GM12878 (cell line): ENCODE data around the gene COX15. TPM values are rescaled to one million over a fixed set of nuclear protein-coding genes. Genes with fewer than 3 reads are reported as not detected.

Experiments used
- ATAC-seq: fragments of 200-7000 bp; cut with Tn5 transposase; 3 replicates; pipeline ENCODE4 v1.9.1; 2020; ENCODE audit warnings: mild to moderate bottlenecking, moderate library complexity
- BruUV-seq: library from RNA; stranded (reverse); fragments of 400-500 nt; replicated peaks from 2 replicates; lab custom pipeline; 2021; lab: Mats Ljungman, UMichigan
- CTCF ChIA-PET: fragments of 300-600 bp; sonication (Branson Sonifier 250); formaldehyde crosslinking; extraction: SDS; loops from one replicate; lab custom pipeline; 2021; ENCODE audit warnings: inconsistent platforms; lab: Yijun Ruan, JAX
- POLR2A ChIA-PET: fragments of 350-600 bp; formaldehyde crosslinking; extraction: SDS; loops from one replicate; lab custom pipeline; 2021; ENCODE audit warnings: inconsistent platforms; lab: Charles Lee
- RAD21 ChIA-PET: fragments of 300-600 bp; sonication (Branson Sonifier 250); formaldehyde crosslinking; loops from one replicate; lab custom pipeline; 2023; ENCODE audit warnings: antibody characterized with exemption; ENCODE audit not compliant: unreplicated experiment; lab: Charles Lee
- SMC1A ChIA-PET: fragments of 300-600 bp; sonication (Branson Sonifier 250); formaldehyde crosslinking; loops from one replicate; lab custom pipeline; 2023; ENCODE audit not compliant: unreplicated experiment, uncharacterized antibody; lab: Charles Lee
- DNase-seq: peaks from one replicate; pipeline ENCODE4 v3.0.0-alpha.2; 2011; ENCODE audit warnings: low read depth, low spot score
- FAIRE-seq: peaks from 3 replicates; lab custom pipeline; 2011; peaks lifted over from hg19 to GRCh38; lab: Jason Lieb, UNC
- H2AFZ ChIP-seq: 2 replicates; pipeline ENCODE4 v1.6.0; 2011; ENCODE audit warnings: low read depth, low read length, control low read depth; ENCODE audit not compliant: control insufficient read depth
- H3K27ac ChIP-seq: 2 replicates; pipeline ENCODE4 v1.5.1; 2011; ENCODE audit warnings: control low read depth; ENCODE audit not compliant: control insufficient read depth, insufficient read depth
- H3K27me3 ChIP-seq, 2 experiments: replicated peaks in 1 of 2; 2 replicates each; pipeline versions ENCODE4 v1.6.0 to v1.6.1; 2011; ENCODE audit warnings: low read length in 1 of 2; ENCODE audit not compliant: control insufficient read depth in 2 of 2, insufficient read depth in 2 of 2
- H3K36me3 ChIP-seq, 2 experiments: 2 replicates each; pipeline ENCODE4 v1.5.1; 2011; ENCODE audit warnings: low read length in 1 of 2; ENCODE audit not compliant: control insufficient read depth in 2 of 2, insufficient read depth in 2 of 2
- H3K4me1 ChIP-seq: 2 replicates; pipeline ENCODE4 v1.6.1; 2011; ENCODE audit warnings: mild to moderate bottlenecking, low read length, moderate library complexity, mixed read lengths; ENCODE audit not compliant: control insufficient read depth, insufficient read depth
- H3K4me2 ChIP-seq: 2 replicates; pipeline ENCODE4 v1.6.0; 2011; ENCODE audit warnings: control low read depth; ENCODE audit not compliant: control insufficient read depth, insufficient read depth
- H3K4me3 ChIP-seq: fragments of 200-600 bp; sonication (generic); 2 replicates; pipeline ENCODE4 v1.5.1; 2016
- H3K79me2 ChIP-seq: 2 replicates; pipeline ENCODE4 v1.6.0; 2011; ENCODE audit warnings: low read length; ENCODE audit not compliant: control insufficient read depth, insufficient read depth
- H3K9ac ChIP-seq: 2 replicates; pipeline ENCODE4 v1.8.0; 2011; ENCODE audit warnings: low read length, control low read depth, mixed read lengths; ENCODE audit not compliant: control insufficient read depth, insufficient read depth
- H3K9me3 ChIP-seq: replicated peaks from 3 replicates; pipeline ENCODE4 v1.5.1; 2011; ENCODE audit warnings: mild to moderate bottlenecking, low read length; ENCODE audit not compliant: control insufficient read depth, insufficient read depth
- H4K20me1 ChIP-seq: 2 replicates; pipeline ENCODE4 v1.6.0; 2011; ENCODE audit not compliant: control insufficient read depth, insufficient read depth
- BRCA1 ChIP-seq: IDR thresholded peaks from 2 replicates; pipeline ENCODE4 v1.6.1; 2011; ENCODE audit warnings: low read depth, low read length, improper control_type of control experiment
- CBX3 ChIP-seq: fragments of 200-600 bp; sonication (generic); IDR thresholded peaks from 2 replicates; pipeline ENCODE4 v1.6.1; 2016; ENCODE audit warnings: low read depth, borderline replicate concordance
- CHD1 ChIP-seq: IDR thresholded peaks from 2 replicates; pipeline ENCODE4 v1.6.1; 2012; ENCODE audit warnings: low read depth, low read length, improper control_type of control experiment
- DPF2 ChIP-seq: fragments of 450-650 bp; IDR thresholded peaks from 2 replicates; pipeline ENCODE4 v1.6.1; 2017; ENCODE audit warnings: mild to moderate bottlenecking
- FOXK2 ChIP-seq: fragments of 450-650 bp; IDR thresholded peaks from 2 replicates; pipeline ENCODE4 v1.6.1; 2017; ENCODE audit warnings: mild to moderate bottlenecking, moderate library complexity
- HDAC6 ChIP-seq: fragments of 200-600 bp; sonication (generic); IDR thresholded peaks from one replicate; pipeline ENCODE4 v1.8.0; 2017; ENCODE audit warnings: antibody characterized with exemption; ENCODE audit not compliant: unreplicated experiment
- HDGF ChIP-seq: fragments of 450-650 bp; IDR thresholded peaks from 2 replicates; pipeline ENCODE4 v1.6.1; 2016; ENCODE audit warnings: antibody characterized with exemption
- JUNB ChIP-seq: IDR thresholded peaks from 2 replicates; pipeline ENCODE4 v1.6.1; 2016; ENCODE audit warnings: antibody characterized with exemption, mild to moderate bottlenecking
- MEF2A ChIP-seq: IDR thresholded peaks from 2 replicates; pipeline ENCODE4 v1.6.1; 2011; ENCODE audit warnings: low read depth, mild to moderate bottlenecking, low read length, moderate library complexity; ENCODE audit not compliant: insufficient read depth
- MYB ChIP-seq: fragments of 150-350 bp; IDR thresholded peaks from 2 replicates; pipeline ENCODE4 v1.6.1; 2014; ENCODE audit warnings: mild to moderate bottlenecking, low read depth, low read length, borderline replicate concordance
- NBN ChIP-seq: fragments of 450-650 bp; IDR thresholded peaks from 2 replicates; pipeline ENCODE4 v1.6.1; 2016
- NFXL1 ChIP-seq: fragments of 450-650 bp; IDR thresholded peaks from 2 replicates; pipeline ENCODE4 v1.6.1; 2017; ENCODE audit warnings: antibody characterized with exemption, mild to moderate bottlenecking, borderline replicate concordance
- PBX3 ChIP-seq: IDR thresholded peaks from 2 replicates; pipeline ENCODE4 v1.6.1; 2011; ENCODE audit warnings: mild to moderate bottlenecking, low read depth, low read length, moderate library complexity; ENCODE audit not compliant: insufficient replicate concordance
- POLR2AphosphoS5 ChIP-seq: IDR thresholded peaks from 2 replicates; pipeline ENCODE4 v1.6.1; 2011; ENCODE audit warnings: mild to moderate bottlenecking, low read length, inconsistent platforms
- RCOR1 ChIP-seq: conservative IDR thresholded peaks from 2 replicates; pipeline ENCODE4 v1.6.1; 2012; ENCODE audit warnings: low read depth, low read length, improper control_type of control experiment
- RELB ChIP-seq: fragments of 450-650 bp; IDR thresholded peaks from 2 replicates; pipeline ENCODE4 v1.6.1; 2017; ENCODE audit warnings: low read depth, mild to moderate bottlenecking, moderate library complexity
- SUPT20H ChIP-seq: IDR thresholded peaks from 2 replicates; pipeline ENCODE4 v1.6.1; 2011; ENCODE audit warnings: low read depth, mild to moderate bottlenecking, low read length, moderate library complexity, borderline replicate concordance; ENCODE audit not compliant: control insufficient read depth
- WGBS: methylation state at CpG from one replicate; pipeline ENCODE4 v1.1.6; 2016; ENCODE audit warnings: low lambda C conversion rate; ENCODE audit not compliant: insufficient replicate concordance, insufficient coverage; ENCODE audit errors: missing lambda C conversion rate; 5-methylcytosine and 5-hydroxymethylcytosine counted together
- in situ Hi-C: fragments of 300-500 bp; cut with MboI; formaldehyde crosslinking; loops from 9 replicates; pipeline ENCODE4 v1.14.3; 2018; ENCODE audit warnings: mixed read lengths
- intact Hi-C: fragments of 100-400 bp; cut with micrococcal nuclease; formaldehyde crosslinking; loops from one replicate; pipeline ENCODE4 v1.14.2; 2022; ENCODE audit not compliant: unreplicated experiment
- polyA plus RNA-seq, 11 experiments: library from polyadenylated mRNA; depleted of rRNA in 4 of 11; unstranded in 6 of 11; stranded (reverse) in 5 of 11; fragments of >200 nt; fragmentation: Nextera tagmentation in 4 of 11; fragmentation: Illumina TruSeq in 1 of 11; extraction: Ambion mirVana in 4 of 11; extraction: Trizol in 1 of 11; gene quantifications; 1 replicate in 1 of 11; 2 replicates in 10 of 11; pipeline versions ENCODE4 v1.2.1 to v1.2.3, GENCODE V29; 2011 to 2016; ENCODE audit warnings: inconsistent platforms in 2 of 11, missing spikeins in 2 of 11, low read depth in 1 of 11
- total RNA-seq, 4 experiments: library from RNA; depleted of rRNA in 3 of 4; stranded (reverse); fragments of >200 nt in 3 of 4; fragmentation: Illumina TruSeq in 1 of 4; extraction: Trizol in 1 of 4; gene quantifications; 2 replicates each; pipeline versions ENCODE4 v1.2.1 to v1.2.3, GENCODE V29; 2013 to 2021
- TF ChIP-seq, protein P1 (sequence below): fragments of 450-650 bp; formaldehyde crosslinking; IDR thresholded peaks from 2 replicates; pipeline ENCODE4 v1.4.0; 2022; ENCODE audit warnings: mild to moderate bottlenecking, moderate library complexity

Gene COX15
- total and polyA plus RNA-seq, 10 of the 15 experiments (the other 5 are each of a cell fraction or from before 2014, with no cell fraction given), result 30.2 to 50.7 (median 38.3) TPM

- TF ChIP-seq BRCA1 (no peak), NBN (no peak), MYB (no peak), RELB (no peak)
Observed at GRCh38 chr10:99750641-99751040, 18.7 kb upstream of the COX15 start (continued).

DNA sequence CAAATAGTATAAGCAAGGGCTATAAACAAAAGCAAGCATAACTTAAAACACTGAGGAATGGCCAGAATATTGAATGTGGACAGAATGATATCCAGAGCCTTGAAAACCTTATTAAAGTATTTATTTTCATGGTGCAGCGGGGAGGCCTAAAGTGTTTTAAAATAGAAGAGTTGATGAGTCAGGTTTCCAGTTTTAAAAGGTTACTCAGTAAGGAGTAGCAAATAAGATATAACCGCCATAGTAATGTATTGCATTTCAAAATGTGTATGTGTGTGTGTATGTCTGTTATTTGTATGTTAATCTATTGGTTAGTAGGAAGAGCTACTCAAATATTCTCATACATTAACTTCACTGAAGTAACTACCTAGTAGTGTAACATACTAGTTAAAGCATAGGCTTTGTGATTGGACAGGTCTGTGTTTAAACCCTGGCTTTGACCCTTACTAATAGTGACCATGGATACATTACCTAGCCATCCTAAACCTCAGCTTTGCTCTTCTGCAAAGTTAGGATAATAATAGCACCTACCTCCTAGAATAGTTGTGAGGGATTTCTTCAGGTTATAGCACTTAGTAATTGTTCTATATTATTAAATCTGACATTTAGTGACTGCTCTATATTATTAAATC lies 17.0 kb upstream of the COX15 start:
- 94% methylated on average over 2 of the region's 2 CpGs for WGBS
- FAIRE-seq, result no peak
- H4K20me1 ChIP-seq, result no peaks in the 10 kb centered on the region
- no peak overlapping the region for H3K4me2 ChIP-seq
- ChIA-PET RAD21 (no interaction called here), POLR2A (interaction anchor here (0.6 kb wide), 1 partner anchor 25 kb away, joined by 4 read pairs; no protein-coding TSS in a partner anchor), CTCF (no interaction called here), SMC1A (interaction anchor here (0.8 to 1.4 kb wide), 3 partner anchors 12 to 127 kb away, joined by 3 to 6 read pairs (median 3); no protein-coding TSS in a partner anchor)
- H3K27ac ChIP-seq, result no peak overlapping the region
- no peaks in the 10 kb centered on the region for H3K9me3 ChIP-seq
- no peak for ATAC-seq
- no peak for DNase-seq
- no peak overlapping the region for H3K9ac ChIP-seq
- no peaks in the 10 kb centered on the region for H3K4me1 ChIP-seq
- intact Hi-C loops (no loop called here), in situ Hi-C loops (no loop called here)
- no TSS peak for BruUV-seq
- peaks cover 2 to 28% of the 10 kb centered on the region in 2 experiments for H3K36me3 ChIP-seq
- H3K4me3 ChIP-seq, result no peak overlapping the region
- H3K79me2 ChIP-seq, result no peaks in the 10 kb centered on the region
- H3K27me3 ChIP-seq, result no peaks in the 10 kb centered on the region
- no peak overlapping the region for H2AFZ ChIP-seq
- TF ChIP-seq FOXK2 (no peak), PBX3 (no peak), CBX3 (no peak), POLR2AphosphoS5 (no peak), NFXL1 (no peak), MEF2A (no peak), BRCA1 (no peak), JUNB (no peak), DPF2 (no peak), CHD1 (no peak), RCOR1 (no peak), HDAC6 (no peak), SUPT20H (no peak), HDGF (no peak)
- TF ChIP-seq, protein P1, sequence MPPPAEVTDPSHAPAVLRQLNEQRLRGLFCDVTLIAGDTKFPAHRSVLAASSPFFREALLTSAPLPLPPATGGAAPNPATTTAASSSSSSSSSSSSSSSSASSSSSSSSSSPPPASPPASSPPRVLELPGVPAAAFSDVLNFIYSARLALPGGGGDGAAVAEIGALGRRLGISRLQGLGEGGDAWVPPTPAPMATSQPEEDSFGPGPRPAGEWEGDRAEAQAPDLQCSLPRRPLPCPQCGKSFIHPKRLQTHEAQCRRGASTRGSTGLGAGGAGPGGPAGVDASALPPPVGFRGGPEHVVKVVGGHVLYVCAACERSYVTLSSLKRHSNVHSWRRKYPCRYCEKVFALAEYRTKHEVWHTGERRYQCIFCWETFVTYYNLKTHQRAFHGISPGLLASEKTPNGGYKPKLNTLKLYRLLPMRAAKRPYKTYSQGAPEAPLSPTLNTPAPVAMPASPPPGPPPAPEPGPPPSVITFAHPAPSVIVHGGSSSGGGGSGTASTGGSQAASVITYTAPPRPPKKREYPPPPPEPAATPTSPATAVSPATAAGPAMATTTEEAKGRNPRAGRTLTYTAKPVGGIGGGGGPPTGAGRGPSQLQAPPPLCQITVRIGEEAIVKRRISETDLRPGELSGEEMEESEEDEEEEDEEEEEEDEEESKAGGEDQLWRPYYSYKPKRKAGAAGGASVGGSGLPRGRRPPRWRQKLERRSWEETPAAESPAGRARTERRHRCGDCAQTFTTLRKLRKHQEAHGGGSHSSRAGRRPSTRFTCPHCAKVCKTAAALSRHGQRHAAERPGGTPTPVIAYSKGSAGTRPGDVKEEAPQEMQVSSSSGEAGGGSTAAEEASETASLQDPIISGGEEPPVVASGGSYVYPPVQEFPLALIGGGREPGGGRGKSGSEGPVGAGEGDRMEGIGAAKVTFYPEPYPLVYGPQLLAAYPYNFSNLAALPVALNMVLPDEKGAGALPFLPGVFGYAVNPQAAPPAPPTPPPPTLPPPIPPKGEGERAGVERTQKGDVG (CRISPR knock-in tag), result no peak
